ENCODE results near the gene TTC39B.

DNA sequence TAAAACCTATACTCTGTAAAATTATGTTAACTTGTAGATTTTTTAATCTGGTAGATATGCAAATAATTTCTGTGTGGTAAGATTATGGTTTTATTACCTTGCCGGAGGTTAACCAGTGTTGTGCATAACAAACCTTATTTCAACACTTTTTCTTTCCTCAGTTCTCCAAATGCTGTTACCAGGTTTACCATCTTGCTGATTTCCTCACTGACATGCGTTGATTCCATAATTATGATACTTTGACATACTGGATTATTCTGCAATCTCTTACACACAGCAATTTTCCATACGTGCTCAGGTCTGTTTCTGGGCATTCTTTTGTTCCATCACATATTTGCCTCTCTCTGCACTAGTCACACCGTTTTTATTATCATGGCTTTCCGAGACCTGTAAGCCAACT lies 77.6 kb downstream of the TTC39B start:
- TF ChIP-seq, protein P1, sequence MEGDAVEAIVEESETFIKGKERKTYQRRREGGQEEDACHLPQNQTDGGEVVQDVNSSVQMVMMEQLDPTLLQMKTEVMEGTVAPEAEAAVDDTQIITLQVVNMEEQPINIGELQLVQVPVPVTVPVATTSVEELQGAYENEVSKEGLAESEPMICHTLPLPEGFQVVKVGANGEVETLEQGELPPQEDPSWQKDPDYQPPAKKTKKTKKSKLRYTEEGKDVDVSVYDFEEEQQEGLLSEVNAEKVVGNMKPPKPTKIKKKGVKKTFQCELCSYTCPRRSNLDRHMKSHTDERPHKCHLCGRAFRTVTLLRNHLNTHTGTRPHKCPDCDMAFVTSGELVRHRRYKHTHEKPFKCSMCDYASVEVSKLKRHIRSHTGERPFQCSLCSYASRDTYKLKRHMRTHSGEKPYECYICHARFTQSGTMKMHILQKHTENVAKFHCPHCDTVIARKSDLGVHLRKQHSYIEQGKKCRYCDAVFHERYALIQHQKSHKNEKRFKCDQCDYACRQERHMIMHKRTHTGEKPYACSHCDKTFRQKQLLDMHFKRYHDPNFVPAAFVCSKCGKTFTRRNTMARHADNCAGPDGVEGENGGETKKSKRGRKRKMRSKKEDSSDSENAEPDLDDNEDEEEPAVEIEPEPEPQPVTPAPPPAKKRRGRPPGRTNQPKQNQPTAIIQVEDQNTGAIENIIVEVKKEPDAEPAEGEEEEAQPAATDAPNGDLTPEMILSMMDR (conservative IDR thresholded peaks at IDR 0.05; ENCODE audit: low read length): no peak
- TF ChIP-seq EZH2phosphoT487 (IDR thresholded peaks at IDR 0.05; ENCODE audit: borderline replicate concordance, low read depth, low read length): no peak

Measured in OCI-LY7 (cell line).